PC-9 (cell line): ENCODE results near the gene ITIH5. TPM values are rescaled to one million over a fixed set of nuclear protein-coding genes. Genes with fewer than 3 reads are reported as not detected.

Experiments used
- BruUV-seq: library from RNA; stranded (reverse); fragments of 400-500 nt; replicated peaks from 2 replicates; lab custom pipeline; 2021; lab: Mats Ljungman, UMichigan
- CTCF ChIA-PET: fragments of 300-600 bp; sonication (Branson Sonifier 250); formaldehyde crosslinking; loops from one replicate; lab custom pipeline; 2022; ENCODE audit warnings: antibody characterized with exemption; lab: Charles Lee
- POLR2A ChIA-PET: fragments of 300-600 bp; sonication (Branson Sonifier 250); formaldehyde crosslinking; loops from one replicate; lab custom pipeline; 2022; ENCODE audit warnings: antibody characterized with exemption; ENCODE audit not compliant: unreplicated experiment; lab: Charles Lee
- DNase-seq, 2 experiments: peaks; one replicate each; pipeline versions ENCODE4 v3.0.0 to v3.0.0-alpha.2; 2015 to 2022; ENCODE audit warnings: mixed read lengths in 1 of 2
- H2AFZ ChIP-seq: fragments of 200-600 bp; sonication (generic); 2 replicates; pipeline ENCODE4 v1.8.1; 2017; ENCODE audit warnings: antibody characterized with exemption
- H3F3A ChIP-seq: fragments of 200-600 bp; sonication (generic); 2 replicates; pipeline ENCODE4 v1.8.1; 2017; ENCODE audit warnings: antibody characterized with exemption, mild to moderate bottlenecking, low read depth; ENCODE audit not compliant: insufficient read depth
- H3K27ac ChIP-seq: fragments of 200-600 bp; sonication (generic); 2 replicates; pipeline ENCODE4 v1.6.1; 2016; ENCODE audit warnings: mixed run types
- H3K27me3 ChIP-seq: fragments of 200-600 bp; sonication (generic); 2 replicates; pipeline ENCODE4 v1.6.1; 2016; ENCODE audit warnings: low read depth, mixed run types; ENCODE audit not compliant: insufficient read depth
- H3K36me3 ChIP-seq: fragments of 200-600 bp; sonication (generic); 2 replicates; pipeline ENCODE4 v1.6.1; 2016; ENCODE audit warnings: low read depth, mixed run types
- H3K4me1 ChIP-seq: fragments of 200-600 bp; sonication (generic); replicated peaks from 2 replicates; pipeline ENCODE4 v1.6.1; 2016; ENCODE audit warnings: mixed run types; ENCODE audit not compliant: insufficient read depth
- H3K4me2 ChIP-seq: fragments of 200-600 bp; sonication (generic); 2 replicates; pipeline ENCODE4 v1.6.1; 2017; ENCODE audit warnings: mixed run types
- H3K4me3 ChIP-seq: fragments of 200-600 bp; sonication (generic); 2 replicates; pipeline ENCODE4 v1.6.1; 2016; ENCODE audit warnings: mixed run types
- H3K79me2 ChIP-seq: fragments of 200-600 bp; sonication (generic); 2 replicates; pipeline ENCODE4 v1.6.1; 2017; ENCODE audit warnings: low read depth, mixed run types
- H3K9me2 ChIP-seq: fragments of 200-600 bp; sonication (generic); 2 replicates; pipeline ENCODE4 v1.8.1; 2017; ENCODE audit warnings: mild to moderate bottlenecking; ENCODE audit not compliant: insufficient read depth
- H3K9me3 ChIP-seq: fragments of 200-600 bp; sonication (generic); 2 replicates; pipeline ENCODE4 v1.8.1; 2016; ENCODE audit warnings: low read depth; ENCODE audit not compliant: insufficient read depth
- H4K20me1 ChIP-seq: fragments of 200-600 bp; sonication (generic); 2 replicates; pipeline ENCODE4 v1.8.1; 2017; ENCODE audit not compliant: insufficient read depth
- CTCF ChIP-seq: fragments of 200-600 bp; sonication (generic); conservative IDR thresholded peaks from 2 replicates; pipeline ENCODE4 v1.6.1; 2017; ENCODE audit warnings: mixed run types, antibody characterized with exemption, mild to moderate bottlenecking, moderate library complexity
- EZH2 ChIP-seq: fragments of 200-600 bp; sonication (generic); IDR thresholded peaks from 2 replicates; pipeline ENCODE4 v1.8.0; 2017; ENCODE audit warnings: antibody characterized with exemption, low read depth
- intact Hi-C: fragments of 100-400 bp; cut with micrococcal nuclease; formaldehyde crosslinking; loops from one replicate; pipeline ENCODE4 v1.10.0; 2022; ENCODE audit not compliant: unreplicated experiment
- total RNA-seq: library from RNA; stranded (reverse); gene quantifications from 2 replicates; pipeline ENCODE4 v1.2.3, GENCODE V29; 2021

ITIH5 gene
- total RNA-seq, 1 experiment from 2014 or later = not detected

GRCh38 chr10:7518693-7519092, 148.1 kb downstream of the ITIH5 start:
- Histone ChIP-seq H3K9me2 (no peaks in the 10 kb centered on the region), H3K27ac (no peak overlapping the region), H3K4me2 (no peak overlapping the region), H3K36me3 (no peaks in the 10 kb centered on the region), H2AFZ (no peak overlapping the region), H3K4me1 (no peaks in the 10 kb centered on the region), H3F3A (no peaks in the 10 kb centered on the region), H3K4me3 (no peak overlapping the region), H3K27me3 (peaks cover 15% of the 10 kb centered on the region; the same call in 1 of the 2 replicates), H4K20me1 (no peaks in the 10 kb centered on the region), H3K9me3 (no peaks in the 10 kb centered on the region), H3K79me2 (no peaks in the 10 kb centered on the region)
- TF ChIP-seq EZH2 (no peak), CTCF (no peak)
- intact Hi-C loops = no loop called here
- ChIA-PET POLR2A (no interaction called here), CTCF (no interaction called here)
- BruUV-seq = no TSS peak
- DNase-seq = no peak

- Histone ChIP-seq H3F3A (no peaks in the 10 kb centered on the region), H3K4me2 (no peak overlapping the region), H3K79me2 (no peaks in the 10 kb centered on the region), H4K20me1 (no peaks in the 10 kb centered on the region), H3K27ac (no peak overlapping the region), H3K9me3 (no peaks in the 10 kb centered on the region), H3K4me3 (no peak overlapping the region), H3K9me2 (no peaks in the 10 kb centered on the region), H3K4me1 (no peaks in the 10 kb centered on the region), H2AFZ (no peak overlapping the region), H3K27me3 (peaks cover 13% of the 10 kb centered on the region; the same call in 1 of the 2 replicates), H3K36me3 (no peaks in the 10 kb centered on the region)
- ChIA-PET POLR2A (interaction anchor here (0.6 kb wide), 1 partner anchor 273 kb away, joined by 3 read pairs; no protein-coding TSS in a partner anchor), CTCF (no interaction called here)
- no peak for DNase-seq
- TF ChIP-seq CTCF = no peak
- no peak for TF ChIP-seq EZH2
- no TSS peak for BruUV-seq
- intact Hi-C loops = no loop called here
Measured at GRCh38 chr10:7515439-7515838, 151.3 kb downstream of the ITIH5 start.

- Histone ChIP-seq H3K79me2 (no peaks in the 10 kb centered on the region), H2AFZ (no peak overlapping the region), H3K9me2 (no peaks in the 10 kb centered on the region), H3K9me3 (no peaks in the 10 kb centered on the region), H3K4me1 (no peaks in the 10 kb centered on the region), H4K20me1 (no peaks in the 10 kb centered on the region), H3K27ac (no peak overlapping the region), H3K4me3 (no peak overlapping the region), H3K36me3 (no peaks in the 10 kb centered on the region), H3F3A (no peaks in the 10 kb centered on the region), H3K4me2 (no peak overlapping the region), H3K27me3 (peaks cover 13% of the 10 kb centered on the region; the same call in 1 of the 2 replicates)
- intact Hi-C loops = no loop called here
- POLR2A ChIA-PET = no interaction called here
- no TSS peak for BruUV-seq
- TF ChIP-seq CTCF (no peak), EZH2 (no peak)
- DNase-seq = no peak
- CTCF ChIA-PET = no interaction called here
Measured at GRCh38 chr10:7513936-7514335, 152.8 kb downstream of the ITIH5 start.
